GM10266 (cell line): Measurements from ENCODE around the gene FTO.

Source experiments
- DNase-seq: peaks from one replicate; pipeline ENCODE4 v3.0.0; 2012; ENCODE audit errors: extremely low spot score
- TF ChIP-seq, protein P1 (sequence below): IDR thresholded peaks from 2 replicates; pipeline ENCODE4 v1.5.1; 2012; ENCODE audit warnings: mild to moderate bottlenecking, low read depth; ENCODE audit not compliant: control insufficient read depth, insufficient read depth; ENCODE audit errors: missing control alignments

FTO gene

DNA sequence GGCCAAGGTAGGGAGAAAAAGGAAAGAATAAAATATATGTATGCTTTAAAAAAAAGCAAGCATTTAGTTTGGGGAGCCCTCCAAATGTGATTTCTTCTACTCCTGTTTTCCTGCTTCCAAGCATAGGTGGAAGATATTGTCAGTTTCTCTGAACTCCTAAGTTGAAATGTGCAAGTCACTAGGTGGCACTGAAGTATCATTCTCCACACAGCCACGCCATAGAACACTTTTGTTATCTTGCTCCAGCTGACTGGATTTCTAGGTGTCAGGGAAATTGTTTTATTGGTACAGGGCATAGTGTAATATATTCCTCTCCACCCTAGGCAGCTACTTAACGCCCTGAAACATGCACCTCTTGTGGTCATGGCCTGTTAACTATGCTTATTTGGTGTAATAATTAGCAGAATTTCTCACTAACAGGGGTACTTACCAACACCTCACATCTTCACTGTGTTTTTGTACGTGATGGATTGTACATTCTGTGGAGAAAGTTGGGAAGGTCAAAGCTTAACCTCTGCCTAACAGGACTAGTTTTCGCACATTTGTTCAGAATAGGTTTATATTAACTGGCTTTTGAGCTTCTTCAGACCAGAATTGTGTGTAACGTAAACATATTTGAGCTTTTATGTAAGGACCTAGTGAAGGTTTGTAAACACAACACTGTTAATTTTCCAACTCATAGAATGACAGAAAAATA, 69.3 kb downstream of the FTO start:
- DNase-seq: peak; percentile 27
- TF ChIP-seq, protein P1, sequence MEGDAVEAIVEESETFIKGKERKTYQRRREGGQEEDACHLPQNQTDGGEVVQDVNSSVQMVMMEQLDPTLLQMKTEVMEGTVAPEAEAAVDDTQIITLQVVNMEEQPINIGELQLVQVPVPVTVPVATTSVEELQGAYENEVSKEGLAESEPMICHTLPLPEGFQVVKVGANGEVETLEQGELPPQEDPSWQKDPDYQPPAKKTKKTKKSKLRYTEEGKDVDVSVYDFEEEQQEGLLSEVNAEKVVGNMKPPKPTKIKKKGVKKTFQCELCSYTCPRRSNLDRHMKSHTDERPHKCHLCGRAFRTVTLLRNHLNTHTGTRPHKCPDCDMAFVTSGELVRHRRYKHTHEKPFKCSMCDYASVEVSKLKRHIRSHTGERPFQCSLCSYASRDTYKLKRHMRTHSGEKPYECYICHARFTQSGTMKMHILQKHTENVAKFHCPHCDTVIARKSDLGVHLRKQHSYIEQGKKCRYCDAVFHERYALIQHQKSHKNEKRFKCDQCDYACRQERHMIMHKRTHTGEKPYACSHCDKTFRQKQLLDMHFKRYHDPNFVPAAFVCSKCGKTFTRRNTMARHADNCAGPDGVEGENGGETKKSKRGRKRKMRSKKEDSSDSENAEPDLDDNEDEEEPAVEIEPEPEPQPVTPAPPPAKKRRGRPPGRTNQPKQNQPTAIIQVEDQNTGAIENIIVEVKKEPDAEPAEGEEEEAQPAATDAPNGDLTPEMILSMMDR: peak; percentile 59

DNA sequence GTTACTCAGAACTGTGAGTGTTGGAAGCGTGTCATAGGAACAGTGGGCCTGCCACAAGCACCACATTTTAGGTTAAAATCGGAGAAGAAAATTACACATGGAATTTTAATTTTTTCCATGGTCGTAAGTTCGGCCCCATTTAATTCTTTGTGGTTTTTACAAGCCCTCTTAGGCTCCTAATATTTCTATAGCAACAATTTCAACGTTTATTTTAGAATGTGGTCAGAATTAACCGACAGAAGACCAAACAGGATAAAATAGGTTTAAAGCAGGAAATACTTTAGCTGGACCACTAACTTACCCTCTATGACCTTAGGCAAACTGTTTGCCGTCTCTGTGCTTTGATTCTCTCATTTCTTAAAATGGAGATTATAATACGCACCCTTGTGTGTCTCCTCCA, 69.9 kb downstream of the FTO start:
- TF ChIP-seq, protein P1: no peak
- DNase-seq: no peak

DNA sequence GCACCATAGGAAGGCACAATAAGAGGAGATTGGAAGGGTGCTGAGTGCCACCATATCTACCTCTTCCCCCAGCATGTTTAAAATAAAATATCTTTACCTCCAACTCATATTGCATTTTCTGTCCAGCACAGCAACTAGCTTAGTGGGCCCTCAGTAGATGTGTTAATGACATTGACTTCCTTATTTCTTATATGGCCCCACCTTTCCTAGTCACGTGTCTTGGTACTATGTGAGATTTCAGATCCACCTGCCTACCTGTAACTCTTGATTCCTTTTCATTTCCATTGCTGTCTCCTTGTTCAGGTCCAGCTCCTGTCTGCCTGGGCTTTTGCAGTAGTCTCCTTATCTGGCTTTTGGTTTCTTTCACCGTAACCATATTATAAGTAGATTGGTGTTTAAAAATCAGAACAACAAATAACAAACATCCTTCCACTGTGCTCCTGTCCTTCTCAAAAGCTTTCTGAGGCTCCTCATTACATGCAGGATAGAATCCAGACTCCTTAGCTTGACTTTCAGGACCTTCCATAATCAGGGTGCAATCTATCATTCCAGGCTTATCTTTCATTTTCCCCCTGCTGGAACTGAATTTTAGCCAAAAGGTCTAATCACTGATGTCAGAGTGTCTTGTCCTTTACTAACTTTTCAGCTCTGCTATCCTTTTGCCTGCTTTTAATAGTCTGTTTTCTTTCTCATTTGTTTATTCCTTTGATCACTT, 71.3 kb downstream of the FTO start:
- TF ChIP-seq, protein P1: no peak
- DNase-seq: no peak

DNA sequence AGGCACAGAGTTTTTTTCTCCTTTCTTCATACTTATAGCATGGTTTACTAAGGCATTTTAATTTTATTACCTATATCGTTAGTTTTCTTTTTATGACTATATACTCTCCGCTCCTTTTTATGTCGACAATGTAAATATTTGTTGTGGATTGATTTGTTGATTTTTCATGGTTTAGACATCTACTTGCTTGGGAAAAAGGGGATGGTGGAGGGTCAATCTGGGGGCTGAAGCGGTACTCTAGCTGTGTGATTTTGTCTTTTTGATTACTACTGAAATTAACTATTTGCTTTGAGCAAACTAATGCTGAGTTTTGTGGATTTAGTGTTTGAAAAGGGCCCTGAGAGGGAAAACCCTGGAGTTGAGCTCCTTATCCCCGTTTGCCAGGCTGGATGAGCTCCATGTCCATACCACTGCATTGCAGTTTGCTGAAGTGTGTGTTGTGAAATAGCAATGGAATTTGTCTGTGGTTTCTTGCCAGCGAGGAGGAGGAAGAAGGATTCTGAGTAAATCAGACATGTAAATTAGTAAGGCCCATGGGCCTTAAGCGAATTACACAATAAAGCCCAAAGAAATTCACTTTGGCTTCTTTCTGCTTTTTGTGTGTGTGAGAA, 72.0 kb downstream of the FTO start:
- no peak for DNase-seq
- TF ChIP-seq, protein P1: no peak

DNA sequence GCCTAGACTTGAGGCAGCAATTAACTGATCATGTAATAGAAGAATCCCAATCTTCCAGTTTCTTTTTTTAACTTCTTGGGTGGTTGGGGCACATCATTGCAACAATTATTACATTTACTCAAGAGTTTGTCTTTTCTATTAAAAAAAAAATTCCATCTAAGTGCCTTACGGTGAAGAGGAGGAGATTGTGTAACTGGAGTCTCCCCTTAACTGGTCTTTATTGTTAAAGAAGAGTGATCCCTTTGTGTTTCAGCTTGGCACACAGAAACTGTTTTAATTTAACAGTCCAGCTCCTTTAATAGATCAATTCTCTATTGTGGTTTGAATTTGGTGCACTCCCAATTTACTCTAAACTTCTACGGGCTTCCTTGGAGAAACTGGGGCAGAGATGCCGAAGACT, 75.2 kb downstream of the FTO start:
- TF ChIP-seq, protein P1: no peak

GRCh38 chr16:53780051-53780450, 76.1 kb downstream of the FTO start:
- TF ChIP-seq, protein P1: no peak
- DNase-seq: no peak

More for the DNA sequence above, 75.2 kb downstream of the FTO start:
- no peak for DNase-seq
